Medulla oblongata (tissue), 1 donor: ENCODE results near the gene SPON1.
"Not testable (repeated sequence)": the region's sequence is repeated elsewhere in the genome, so short reads cannot be mapped to it uniquely, and the experiment has no call there.

ENCODE experiments used
- DNase-seq: peaks from one replicate; pipeline ENCODE4 v3.0.0-alpha.2; 2015; ENCODE audit errors: extremely low spot score

Gene SPON1

GRCh38 chr11:14082338-14082737 lies 119.8 kb downstream of the SPON1 start:
- no peak for DNase-seq

DNA sequence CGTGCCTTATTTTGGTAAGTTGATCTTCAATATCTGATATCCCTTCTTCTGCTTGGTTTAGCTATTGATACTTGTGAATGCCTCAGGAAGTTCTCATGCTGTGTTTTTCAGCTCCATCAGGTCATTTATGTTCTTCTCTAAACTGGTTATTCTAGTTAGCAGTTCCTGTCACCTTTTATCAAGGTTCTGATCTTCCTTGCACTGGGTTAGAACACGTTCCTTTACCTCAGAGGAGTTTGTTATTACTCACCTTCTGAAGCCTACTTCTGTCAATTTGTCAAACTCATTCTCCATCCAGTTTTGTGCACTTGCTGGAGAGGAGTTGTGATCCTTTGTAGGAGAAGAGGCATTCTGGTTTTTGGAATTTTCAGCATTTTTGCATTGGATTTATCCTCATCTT lies 126.3 kb downstream of the SPON1 start:
- DNase-seq: not testable (repeated sequence)

DNA sequence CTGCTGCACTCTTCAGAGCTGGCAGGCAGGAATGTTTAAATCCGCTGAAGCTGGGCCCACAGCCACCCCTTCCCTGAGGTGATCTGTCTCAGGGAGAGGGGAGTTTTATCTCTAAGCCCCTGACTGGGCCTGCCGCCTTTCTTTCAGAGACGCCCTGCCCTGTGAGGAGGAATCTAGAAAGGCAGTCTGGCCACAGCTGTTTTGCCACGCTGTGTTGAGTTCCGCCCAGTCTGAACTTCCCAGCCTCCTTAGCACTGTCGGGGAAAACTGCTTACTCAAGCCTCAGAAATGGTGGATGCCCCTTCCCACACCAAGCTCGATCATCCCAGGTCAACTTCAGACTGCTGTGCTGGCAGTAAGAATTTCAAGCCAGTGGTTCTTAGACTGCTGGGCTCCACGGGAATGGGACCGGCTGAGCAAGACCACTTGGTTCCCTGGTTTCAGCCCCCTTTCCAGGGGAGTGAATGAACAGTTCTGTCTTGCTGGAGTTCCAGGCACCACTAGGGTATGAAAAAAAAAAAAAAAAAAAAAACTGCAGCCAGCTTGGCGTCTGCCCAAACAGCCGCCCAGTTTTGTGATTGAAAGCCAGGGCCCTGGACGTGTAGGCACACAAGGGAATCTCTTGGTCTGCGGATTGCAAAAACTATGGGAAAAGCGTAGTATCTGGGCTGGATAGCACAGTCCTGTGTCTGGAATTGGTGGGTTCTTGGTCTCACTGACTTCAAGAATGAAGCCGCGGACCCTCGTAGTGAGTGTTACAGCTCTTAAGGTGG lies 127.4 kb downstream of the SPON1 start:
- no peak for DNase-seq

GRCh38 chr11:14090631-14091030 lies 128.1 kb downstream of the SPON1 start:
- DNase-seq: not testable (repeated sequence)

- no peak for DNase-seq
Measured at GRCh38 chr11:14093065-14093464, 130.5 kb downstream of the SPON1 start.

- no peak for DNase-seq
Measured at GRCh38 chr11:14094481-14095037, 132.0 kb downstream of the SPON1 start.

DNA sequence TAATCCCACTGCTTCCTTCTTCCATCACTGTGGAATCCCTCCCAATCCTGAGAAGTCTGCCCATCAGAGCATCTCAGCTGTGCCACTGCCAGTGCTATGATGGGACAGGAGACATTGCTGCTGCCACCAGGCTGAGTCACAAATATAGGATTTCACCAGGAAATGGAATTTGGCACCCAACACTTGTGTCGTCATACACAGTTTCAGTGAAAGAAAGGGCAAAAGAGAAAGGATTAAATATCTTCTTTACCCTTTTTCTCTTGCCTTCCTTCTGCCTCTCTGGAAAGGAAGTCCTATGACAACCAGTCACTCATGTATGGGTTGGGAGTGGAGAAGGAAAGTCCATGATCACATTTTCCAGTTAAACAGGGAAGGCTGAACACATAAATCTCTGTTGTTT lies 133.4 kb downstream of the SPON1 start:
- DNase-seq: no peak

DNA sequence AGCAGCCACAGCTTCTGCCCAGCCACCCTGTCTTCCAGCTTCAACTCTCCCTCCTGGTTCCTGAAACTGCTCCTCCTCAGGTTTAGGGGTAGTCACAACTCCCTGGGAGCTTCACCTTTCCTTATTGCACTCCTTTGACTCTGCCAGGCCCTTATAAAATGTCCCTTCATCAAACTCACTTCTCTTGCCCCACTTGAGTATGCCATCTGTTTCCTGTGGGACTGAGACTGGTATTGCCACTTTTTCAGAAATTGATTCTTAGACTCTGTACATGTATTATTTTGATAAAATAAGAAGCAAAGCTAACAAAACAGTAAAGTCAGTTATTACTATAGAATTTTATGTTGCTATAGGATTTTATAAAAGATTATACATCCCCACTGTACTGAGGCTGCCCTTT lies 134.1 kb downstream of the SPON1 start:
- DNase-seq: no peak

DNA sequence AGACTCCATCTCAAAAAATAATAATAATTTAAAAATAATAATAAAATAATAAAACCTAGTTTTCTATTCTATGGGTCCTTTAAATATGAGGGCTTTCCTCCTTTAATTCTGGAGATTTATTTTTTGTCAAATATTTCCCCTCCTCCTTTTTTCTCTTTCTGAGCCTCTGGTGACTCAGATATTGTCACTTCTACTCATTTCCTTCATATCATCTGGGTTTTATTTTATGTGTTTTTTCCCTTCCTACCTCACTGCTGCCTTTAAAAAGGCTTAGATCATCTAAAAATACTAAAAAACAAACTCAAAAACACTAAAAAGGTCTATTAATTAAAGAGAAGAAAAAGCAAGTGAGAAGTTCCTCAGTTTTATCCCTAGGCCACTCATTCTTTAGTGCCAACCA lies 138.9 kb downstream of the SPON1 start:
- no peak for DNase-seq

- no peak for DNase-seq
Measured at GRCh38 chr11:14102766-14103165, 140.2 kb downstream of the SPON1 start.

- DNase-seq: no peak
Measured at GRCh38 chr11:14105446-14105845, 142.9 kb downstream of the SPON1 start.

- peak; percentile 20 for DNase-seq
Measured at GRCh38 chr11:14106303-14107049, 144.0 kb downstream of the SPON1 start.

DNA sequence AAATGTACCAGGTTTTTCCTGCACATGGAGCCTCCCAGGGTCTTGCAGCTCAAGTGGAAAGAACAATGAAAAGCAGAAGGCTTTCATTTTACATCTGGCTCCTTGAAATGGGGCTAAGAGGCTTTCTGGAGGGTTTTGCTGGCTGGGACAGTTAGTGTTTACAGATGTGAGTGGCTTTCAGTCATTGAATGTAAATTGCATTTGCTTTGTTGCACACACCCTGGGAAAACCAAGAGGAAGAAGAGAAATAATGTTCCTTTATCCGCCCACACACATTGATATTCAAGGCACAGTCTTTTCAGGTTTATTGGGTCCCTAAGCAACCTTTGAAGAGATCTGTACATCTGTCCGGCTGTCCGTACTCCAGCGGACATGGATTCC lies 144.5 kb downstream of the SPON1 start:
- no peak for DNase-seq

DNA sequence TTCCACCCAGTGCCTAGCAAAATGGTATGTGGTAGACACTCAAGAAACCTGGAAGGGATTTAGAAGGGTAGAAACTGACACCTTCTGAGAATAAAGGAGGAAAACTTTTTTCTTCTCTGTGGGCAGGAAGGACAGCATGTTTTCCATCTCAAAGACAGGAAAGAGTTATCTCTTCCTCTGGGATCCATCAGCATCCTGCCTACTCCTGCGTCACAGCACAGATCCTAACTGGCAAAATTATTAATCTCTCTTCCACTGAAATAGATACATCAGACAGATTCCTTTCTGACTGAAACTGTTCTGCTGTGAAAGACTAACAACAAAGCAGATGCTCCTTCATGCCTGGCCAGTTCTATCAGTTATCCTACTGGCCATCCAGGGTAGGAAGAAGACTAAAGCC lies 147.2 kb downstream of the SPON1 start:
- no peak for DNase-seq

DNA sequence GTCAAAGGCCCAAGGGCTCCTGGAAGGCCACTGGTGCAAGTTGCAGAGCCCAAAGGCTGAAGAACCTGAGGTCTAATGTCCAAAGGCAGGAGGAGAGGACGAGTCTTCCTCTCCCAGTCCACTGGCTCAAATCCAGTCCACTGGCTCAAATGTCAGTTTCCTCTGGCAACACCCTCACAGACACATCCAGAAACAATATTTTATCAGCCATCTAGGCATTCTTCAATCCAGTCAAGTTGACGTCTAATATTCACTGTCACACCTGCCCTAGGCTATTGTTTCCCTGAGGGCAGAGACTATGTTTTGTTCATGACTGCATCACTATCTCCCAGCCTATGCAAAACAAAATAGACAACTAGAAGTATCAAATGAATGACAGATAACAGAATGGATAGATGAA lies 148.1 kb downstream of the SPON1 start:
- DNase-seq: no peak

- DNase-seq: no peak
Measured at GRCh38 chr11:14111496-14111895, 149.0 kb downstream of the SPON1 start.

GRCh38 chr11:14112721-14113120 lies 150.2 kb downstream of the SPON1 start:
- DNase-seq: no peak

DNA sequence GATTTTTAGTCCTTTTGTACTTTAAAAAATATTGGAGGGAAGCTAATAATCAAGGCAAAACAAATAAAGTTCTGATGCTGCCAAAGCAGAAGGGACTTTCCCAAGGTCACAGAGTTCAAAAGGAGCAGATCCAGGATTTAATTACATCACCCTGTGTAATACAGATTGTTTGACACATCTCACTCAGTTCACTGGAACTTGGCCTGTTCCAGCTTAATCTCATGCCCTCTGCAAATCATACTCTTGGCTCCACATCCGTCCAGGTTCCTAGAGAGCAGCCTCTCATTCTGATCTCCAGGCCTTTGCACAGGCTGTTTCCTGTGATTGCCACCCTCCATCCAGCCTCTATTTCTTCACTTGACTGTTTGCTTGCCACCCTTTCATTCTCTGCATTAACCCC lies 151.7 kb downstream of the SPON1 start:
- no peak for DNase-seq

GRCh38 chr11:14114786-14115185 lies 152.3 kb downstream of the SPON1 start:
- DNase-seq: no peak

GRCh38 chr11:14117632-14118031 lies 155.1 kb downstream of the SPON1 start:
- no peak for DNase-seq

DNA sequence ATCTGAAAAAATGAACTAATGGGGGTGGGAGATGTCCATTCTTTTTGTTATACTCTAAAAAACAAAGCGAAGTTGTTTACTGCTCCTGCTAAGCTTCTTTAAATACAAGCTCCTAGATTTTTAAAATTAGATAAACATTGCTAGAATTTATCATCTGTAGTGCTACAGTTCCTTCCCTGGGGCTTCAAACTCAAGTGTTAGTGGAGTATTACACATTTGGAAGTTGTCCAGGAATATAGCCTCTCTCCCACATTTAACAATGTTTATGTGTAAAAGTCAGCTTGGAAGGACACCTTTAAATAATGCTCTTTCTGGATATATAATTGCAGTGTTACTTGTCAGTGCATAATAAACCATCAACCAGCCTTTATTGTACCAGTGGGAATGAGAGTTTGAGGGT lies 155.5 kb downstream of the SPON1 start:
- DNase-seq: no peak

DNA sequence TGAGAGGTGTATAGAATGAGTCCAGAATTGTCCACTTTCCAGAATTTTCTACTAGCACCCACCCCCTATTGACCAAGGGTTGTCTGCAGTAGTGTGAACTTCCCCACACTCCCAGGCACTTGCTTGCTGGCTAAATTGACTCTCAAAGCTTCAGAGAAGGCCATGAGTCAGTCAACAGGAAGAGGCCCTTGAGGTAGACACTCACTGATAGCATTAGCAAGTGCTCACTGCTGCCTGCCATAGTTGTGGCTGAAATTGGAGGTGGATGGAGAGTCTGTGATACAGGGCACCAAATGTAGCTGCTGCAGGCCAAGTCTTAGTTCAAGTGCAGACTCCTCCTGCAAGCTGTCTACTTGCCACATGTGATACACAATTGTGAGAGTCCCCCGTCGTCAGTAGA lies 156.8 kb downstream of the SPON1 start:
- DNase-seq: no peak

DNA sequence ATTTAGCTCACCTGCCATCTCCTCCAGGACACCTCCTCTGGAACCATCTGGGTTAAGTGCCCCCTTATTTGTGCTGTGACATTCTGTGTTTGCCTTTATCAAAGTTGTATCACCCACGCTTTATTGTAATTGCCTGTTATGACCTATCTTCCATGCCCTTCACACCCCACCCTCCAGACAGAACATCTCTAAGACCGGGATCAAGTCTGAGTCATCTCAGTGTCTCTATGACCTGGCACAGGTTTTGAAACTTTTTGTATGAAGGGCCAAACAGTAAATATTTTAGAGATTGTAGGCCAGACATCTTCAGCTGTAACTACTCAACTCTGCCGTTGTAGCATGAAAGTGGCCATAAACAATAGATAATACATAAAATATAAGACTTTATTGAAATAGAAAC lies 161.8 kb downstream of the SPON1 start:
- DNase-seq: no peak
